ENCODE results near the gene LRP1B. TPM values are rescaled to one million over a fixed set of nuclear protein-coding genes. Genes with fewer than 3 reads are reported as not detected.

The LRP1B gene
- total and polyA plus RNA-seq, 4 donors: 0.01 to 0.84 (median 0.17) TPM

DNA sequence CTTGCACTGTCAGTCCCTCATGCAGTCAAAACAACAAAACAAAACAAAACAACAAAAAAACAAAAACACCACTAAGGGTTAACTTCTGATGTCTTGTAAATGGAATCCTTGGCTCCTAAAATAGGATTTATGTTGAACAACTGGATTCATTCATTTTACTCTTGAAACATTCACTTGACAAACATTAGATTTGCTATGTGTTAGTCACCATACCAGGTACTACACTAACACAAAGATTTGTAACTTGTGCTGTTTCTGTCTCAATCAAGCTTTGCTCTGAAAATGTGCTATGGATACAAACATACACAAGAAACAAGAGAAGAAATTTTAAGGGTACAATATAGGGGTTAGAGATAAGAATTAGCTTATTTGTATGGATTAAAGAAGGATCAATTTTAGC, 812.8 kb downstream of the LRP1B start:
- no peaks in the 10 kb centered on the region for H3K27me3 ChIP-seq (ENCODE audit: control insufficient read depth in 4 of 4, insufficient read depth in 4 of 4, low read length in 3 of 4)
- no peaks in the 10 kb centered on the region for H3K4me1 ChIP-seq (ENCODE audit: control insufficient read depth in 4 of 4, insufficient read depth in 4 of 4, low read length in 3 of 4)
- H3K27ac ChIP-seq (ENCODE audit: low read depth in 1 of 2, low read length in 2 of 2): no peak overlapping the region
- H3K36me3 ChIP-seq (ENCODE audit: control insufficient read depth in 4 of 4, insufficient read depth in 3 of 4, low read depth in 1 of 4, low read length in 3 of 4): no peaks in the 10 kb centered on the region
- no peak overlapping the region for H3K9ac ChIP-seq (ENCODE audit: low read depth in 1 of 2, low read length in 2 of 2)
- TF ChIP-seq, protein P1, sequence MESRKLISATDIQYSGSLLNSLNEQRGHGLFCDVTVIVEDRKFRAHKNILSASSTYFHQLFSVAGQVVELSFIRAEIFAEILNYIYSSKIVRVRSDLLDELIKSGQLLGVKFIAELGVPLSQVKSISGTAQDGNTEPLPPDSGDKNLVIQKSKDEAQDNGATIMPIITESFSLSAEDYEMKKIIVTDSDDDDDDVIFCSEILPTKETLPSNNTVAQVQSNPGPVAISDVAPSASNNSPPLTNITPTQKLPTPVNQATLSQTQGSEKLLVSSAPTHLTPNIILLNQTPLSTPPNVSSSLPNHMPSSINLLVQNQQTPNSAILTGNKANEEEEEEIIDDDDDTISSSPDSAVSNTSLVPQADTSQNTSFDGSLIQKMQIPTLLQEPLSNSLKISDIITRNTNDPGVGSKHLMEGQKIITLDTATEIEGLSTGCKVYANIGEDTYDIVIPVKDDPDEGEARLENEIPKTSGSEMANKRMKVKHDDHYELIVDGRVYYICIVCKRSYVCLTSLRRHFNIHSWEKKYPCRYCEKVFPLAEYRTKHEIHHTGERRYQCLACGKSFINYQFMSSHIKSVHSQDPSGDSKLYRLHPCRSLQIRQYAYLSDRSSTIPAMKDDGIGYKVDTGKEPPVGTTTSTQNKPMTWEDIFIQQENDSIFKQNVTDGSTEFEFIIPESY (IDR thresholded peaks at IDR 0.05): no peak
- TF ChIP-seq, protein P2, sequence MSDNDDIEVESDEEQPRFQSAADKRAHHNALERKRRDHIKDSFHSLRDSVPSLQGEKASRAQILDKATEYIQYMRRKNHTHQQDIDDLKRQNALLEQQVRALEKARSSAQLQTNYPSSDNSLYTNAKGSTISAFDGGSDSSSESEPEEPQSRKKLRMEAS (IDR thresholded peaks at IDR 0.05): no peak
- DNase-seq (ENCODE audit: low spot score): no peak
- no peak overlapping the region for H3K4me3 ChIP-seq (ENCODE audit: low read depth in 1 of 3, low read length in 3 of 3)
- H3K9me3 ChIP-seq (ENCODE audit: control insufficient read depth in 4 of 4, low read length in 3 of 4): no peaks in the 10 kb centered on the region

DNA sequence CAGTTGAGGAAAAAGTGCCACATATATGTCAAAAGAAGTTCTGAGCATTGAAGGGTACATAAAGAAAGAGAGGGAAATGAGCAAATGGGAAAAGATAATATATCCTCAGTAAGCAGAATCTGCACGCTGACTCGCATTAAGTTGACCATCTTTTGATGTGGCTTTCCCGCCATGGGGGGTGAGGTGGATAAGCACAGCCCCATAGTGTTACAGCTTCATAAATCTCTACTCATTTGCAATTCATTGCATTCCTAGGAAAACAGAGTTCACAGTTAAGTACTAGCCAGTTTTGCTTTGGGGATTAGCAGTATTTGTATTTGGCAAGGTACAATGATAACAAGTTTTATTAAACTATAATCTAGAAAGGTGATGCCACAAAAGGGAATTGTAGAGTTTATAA, 814.2 kb downstream of the LRP1B start:
- Histone ChIP-seq H3K4me1 (ENCODE audit: control insufficient read depth in 4 of 4, insufficient read depth in 4 of 4, low read length in 3 of 4) (no peaks in the 10 kb centered on the region), H3K9ac (ENCODE audit: low read depth in 1 of 2, low read length in 2 of 2) (no peak overlapping the region), H3K27me3 (ENCODE audit: control insufficient read depth in 4 of 4, insufficient read depth in 4 of 4, low read length in 3 of 4) (no peaks in the 10 kb centered on the region), H3K4me3 (ENCODE audit: low read depth in 1 of 3, low read length in 3 of 3) (no peak overlapping the region), H3K36me3 (ENCODE audit: control insufficient read depth in 4 of 4, insufficient read depth in 3 of 4, low read depth in 1 of 4, low read length in 3 of 4) (no peaks in the 10 kb centered on the region), H3K9me3 (ENCODE audit: control insufficient read depth in 4 of 4, low read length in 3 of 4) (no peaks in the 10 kb centered on the region), H3K27ac (ENCODE audit: low read depth in 1 of 2, low read length in 2 of 2) (no peak overlapping the region)
- DNase-seq (ENCODE audit: low spot score): no peak
- WGBS: 87% methylated on average over 3 of the region's 3 CpGs
- TF ChIP-seq HNF4A (conservative IDR thresholded peaks at IDR 0.05) (no peak), NR2F2 (IDR thresholded peaks at IDR 0.05) (no peak), SP1 (IDR thresholded peaks at IDR 0.05) (no peak), HNF4G (IDR thresholded peaks at IDR 0.05) (no peak), YY1 (IDR thresholded peaks at IDR 0.05) (no peak), FOXA2 (IDR thresholded peaks at IDR 0.05) (no peak), TAF1 (conservative IDR thresholded peaks at IDR 0.05) (no peak), EGR1 (IDR thresholded peaks at IDR 0.05; ENCODE audit: low read depth in 2 of 2) (no peak), RAD21 (IDR thresholded peaks at IDR 0.05) (no peak), GABPA (IDR thresholded peaks at IDR 0.05 in 1 of 2, conservative IDR thresholded peaks at IDR 0.05 in 1 of 2) (no peak)
- TF ChIP-seq, protein P3, sequence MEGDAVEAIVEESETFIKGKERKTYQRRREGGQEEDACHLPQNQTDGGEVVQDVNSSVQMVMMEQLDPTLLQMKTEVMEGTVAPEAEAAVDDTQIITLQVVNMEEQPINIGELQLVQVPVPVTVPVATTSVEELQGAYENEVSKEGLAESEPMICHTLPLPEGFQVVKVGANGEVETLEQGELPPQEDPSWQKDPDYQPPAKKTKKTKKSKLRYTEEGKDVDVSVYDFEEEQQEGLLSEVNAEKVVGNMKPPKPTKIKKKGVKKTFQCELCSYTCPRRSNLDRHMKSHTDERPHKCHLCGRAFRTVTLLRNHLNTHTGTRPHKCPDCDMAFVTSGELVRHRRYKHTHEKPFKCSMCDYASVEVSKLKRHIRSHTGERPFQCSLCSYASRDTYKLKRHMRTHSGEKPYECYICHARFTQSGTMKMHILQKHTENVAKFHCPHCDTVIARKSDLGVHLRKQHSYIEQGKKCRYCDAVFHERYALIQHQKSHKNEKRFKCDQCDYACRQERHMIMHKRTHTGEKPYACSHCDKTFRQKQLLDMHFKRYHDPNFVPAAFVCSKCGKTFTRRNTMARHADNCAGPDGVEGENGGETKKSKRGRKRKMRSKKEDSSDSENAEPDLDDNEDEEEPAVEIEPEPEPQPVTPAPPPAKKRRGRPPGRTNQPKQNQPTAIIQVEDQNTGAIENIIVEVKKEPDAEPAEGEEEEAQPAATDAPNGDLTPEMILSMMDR (IDR thresholded peaks at IDR 0.05; ENCODE audit: low read depth, low read length, missing input control): no peak
- TF ChIP-seq, protein P4, sequence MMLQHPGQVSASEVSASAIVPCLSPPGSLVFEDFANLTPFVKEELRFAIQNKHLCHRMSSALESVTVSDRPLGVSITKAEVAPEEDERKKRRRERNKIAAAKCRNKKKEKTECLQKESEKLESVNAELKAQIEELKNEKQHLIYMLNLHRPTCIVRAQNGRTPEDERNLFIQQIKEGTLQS (IDR thresholded peaks at IDR 0.05): no peak
- TF ChIP-seq, protein P5, sequence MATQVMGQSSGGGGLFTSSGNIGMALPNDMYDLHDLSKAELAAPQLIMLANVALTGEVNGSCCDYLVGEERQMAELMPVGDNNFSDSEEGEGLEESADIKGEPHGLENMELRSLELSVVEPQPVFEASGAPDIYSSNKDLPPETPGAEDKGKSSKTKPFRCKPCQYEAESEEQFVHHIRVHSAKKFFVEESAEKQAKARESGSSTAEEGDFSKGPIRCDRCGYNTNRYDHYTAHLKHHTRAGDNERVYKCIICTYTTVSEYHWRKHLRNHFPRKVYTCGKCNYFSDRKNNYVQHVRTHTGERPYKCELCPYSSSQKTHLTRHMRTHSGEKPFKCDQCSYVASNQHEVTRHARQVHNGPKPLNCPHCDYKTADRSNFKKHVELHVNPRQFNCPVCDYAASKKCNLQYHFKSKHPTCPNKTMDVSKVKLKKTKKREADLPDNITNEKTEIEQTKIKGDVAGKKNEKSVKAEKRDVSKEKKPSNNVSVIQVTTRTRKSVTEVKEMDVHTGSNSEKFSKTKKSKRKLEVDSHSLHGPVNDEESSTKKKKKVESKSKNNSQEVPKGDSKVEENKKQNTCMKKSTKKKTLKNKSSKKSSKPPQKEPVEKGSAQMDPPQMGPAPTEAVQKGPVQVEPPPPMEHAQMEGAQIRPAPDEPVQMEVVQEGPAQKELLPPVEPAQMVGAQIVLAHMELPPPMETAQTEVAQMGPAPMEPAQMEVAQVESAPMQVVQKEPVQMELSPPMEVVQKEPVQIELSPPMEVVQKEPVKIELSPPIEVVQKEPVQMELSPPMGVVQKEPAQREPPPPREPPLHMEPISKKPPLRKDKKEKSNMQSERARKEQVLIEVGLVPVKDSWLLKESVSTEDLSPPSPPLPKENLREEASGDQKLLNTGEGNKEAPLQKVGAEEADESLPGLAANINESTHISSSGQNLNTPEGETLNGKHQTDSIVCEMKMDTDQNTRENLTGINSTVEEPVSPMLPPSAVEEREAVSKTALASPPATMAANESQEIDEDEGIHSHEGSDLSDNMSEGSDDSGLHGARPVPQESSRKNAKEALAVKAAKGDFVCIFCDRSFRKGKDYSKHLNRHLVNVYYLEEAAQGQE (IDR thresholded peaks at IDR 0.05): no peak
- TF ChIP-seq, protein P1 (IDR thresholded peaks at IDR 0.05): no peak
- TF ChIP-seq, protein P2 (IDR thresholded peaks at IDR 0.05): no peak
